ENCODE data around the gene CLCNKA. TPM values are rescaled to one million over a fixed set of nuclear protein-coding genes. Genes with fewer than 3 reads are reported as not detected.
"Not testable (repeated sequence)": the region's sequence is repeated elsewhere in the genome, so short reads cannot be mapped to it uniquely, and the experiment has no call there.

Gene CLCNKA
- total and polyA plus RNA-seq, 4 donors = not detected

- H3K9ac ChIP-seq (ENCODE audit: low read depth in 1 of 2, low read length in 2 of 2) = no peak overlapping the region
- no peaks in the 10 kb centered on the region for H3K9me3 ChIP-seq (ENCODE audit: control insufficient read depth in 4 of 4, low read length in 3 of 4)
- 85% methylated on average over 7 of the region's 7 CpGs for WGBS
- no peak overlapping the region for H3K27ac ChIP-seq (ENCODE audit: low read depth in 1 of 2, low read length in 2 of 2)
- H3K36me3 ChIP-seq (ENCODE audit: control insufficient read depth in 4 of 4, insufficient read depth in 3 of 4, low read depth in 1 of 4, low read length in 3 of 4) = no peaks in the 10 kb centered on the region
- no peak for TF ChIP-seq ATF3 (IDR thresholded peaks at IDR 0.05)
- no peak for TF ChIP-seq FOXA2 (IDR thresholded peaks at IDR 0.05)
- no peak for TF ChIP-seq NR2F2 (IDR thresholded peaks at IDR 0.05)
- TF ChIP-seq, protein P1, sequence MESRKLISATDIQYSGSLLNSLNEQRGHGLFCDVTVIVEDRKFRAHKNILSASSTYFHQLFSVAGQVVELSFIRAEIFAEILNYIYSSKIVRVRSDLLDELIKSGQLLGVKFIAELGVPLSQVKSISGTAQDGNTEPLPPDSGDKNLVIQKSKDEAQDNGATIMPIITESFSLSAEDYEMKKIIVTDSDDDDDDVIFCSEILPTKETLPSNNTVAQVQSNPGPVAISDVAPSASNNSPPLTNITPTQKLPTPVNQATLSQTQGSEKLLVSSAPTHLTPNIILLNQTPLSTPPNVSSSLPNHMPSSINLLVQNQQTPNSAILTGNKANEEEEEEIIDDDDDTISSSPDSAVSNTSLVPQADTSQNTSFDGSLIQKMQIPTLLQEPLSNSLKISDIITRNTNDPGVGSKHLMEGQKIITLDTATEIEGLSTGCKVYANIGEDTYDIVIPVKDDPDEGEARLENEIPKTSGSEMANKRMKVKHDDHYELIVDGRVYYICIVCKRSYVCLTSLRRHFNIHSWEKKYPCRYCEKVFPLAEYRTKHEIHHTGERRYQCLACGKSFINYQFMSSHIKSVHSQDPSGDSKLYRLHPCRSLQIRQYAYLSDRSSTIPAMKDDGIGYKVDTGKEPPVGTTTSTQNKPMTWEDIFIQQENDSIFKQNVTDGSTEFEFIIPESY (IDR thresholded peaks at IDR 0.05) = no peak
- no peak for TF ChIP-seq EGR1 (IDR thresholded peaks at IDR 0.05; ENCODE audit: low read depth in 2 of 2)
- TF ChIP-seq TAF1 (conservative IDR thresholded peaks at IDR 0.05) = no peak
- TF ChIP-seq GABPA (IDR thresholded peaks at IDR 0.05 in 1 of 2, conservative IDR thresholded peaks at IDR 0.05 in 1 of 2) = no peak
- no peak for TF ChIP-seq SP1 (IDR thresholded peaks at IDR 0.05)
- TF ChIP-seq YY1 (IDR thresholded peaks at IDR 0.05) = no peak
- TF ChIP-seq CTCF (IDR thresholded peaks at IDR 0.05; ENCODE audit: low read depth, low read length, missing input control) = no peak
- TF ChIP-seq RXRA (IDR thresholded peaks at IDR 0.05) = no peak
- no peak for TF ChIP-seq HNF4A (conservative IDR thresholded peaks at IDR 0.05)
- no peak for TF ChIP-seq JUND (IDR thresholded peaks at IDR 0.05)
- peaks cover 2 to 9% (median 5%) of the 10 kb centered on the region in 4 donors for H3K4me1 ChIP-seq (ENCODE audit: control insufficient read depth in 4 of 4, insufficient read depth in 4 of 4, low read length in 3 of 4)
- DNase-seq (ENCODE audit: low spot score) = no peak
- no peaks in the 10 kb centered on the region for H3K27me3 ChIP-seq (ENCODE audit: control insufficient read depth in 4 of 4, insufficient read depth in 4 of 4, low read length in 3 of 4)
- no peak overlapping the region for H3K4me3 ChIP-seq (ENCODE audit: low read depth in 1 of 3, low read length in 3 of 3)
Measured at GRCh38 chr1:16054598-16055540, 33.0 kb downstream of the CLCNKA start.

DNA sequence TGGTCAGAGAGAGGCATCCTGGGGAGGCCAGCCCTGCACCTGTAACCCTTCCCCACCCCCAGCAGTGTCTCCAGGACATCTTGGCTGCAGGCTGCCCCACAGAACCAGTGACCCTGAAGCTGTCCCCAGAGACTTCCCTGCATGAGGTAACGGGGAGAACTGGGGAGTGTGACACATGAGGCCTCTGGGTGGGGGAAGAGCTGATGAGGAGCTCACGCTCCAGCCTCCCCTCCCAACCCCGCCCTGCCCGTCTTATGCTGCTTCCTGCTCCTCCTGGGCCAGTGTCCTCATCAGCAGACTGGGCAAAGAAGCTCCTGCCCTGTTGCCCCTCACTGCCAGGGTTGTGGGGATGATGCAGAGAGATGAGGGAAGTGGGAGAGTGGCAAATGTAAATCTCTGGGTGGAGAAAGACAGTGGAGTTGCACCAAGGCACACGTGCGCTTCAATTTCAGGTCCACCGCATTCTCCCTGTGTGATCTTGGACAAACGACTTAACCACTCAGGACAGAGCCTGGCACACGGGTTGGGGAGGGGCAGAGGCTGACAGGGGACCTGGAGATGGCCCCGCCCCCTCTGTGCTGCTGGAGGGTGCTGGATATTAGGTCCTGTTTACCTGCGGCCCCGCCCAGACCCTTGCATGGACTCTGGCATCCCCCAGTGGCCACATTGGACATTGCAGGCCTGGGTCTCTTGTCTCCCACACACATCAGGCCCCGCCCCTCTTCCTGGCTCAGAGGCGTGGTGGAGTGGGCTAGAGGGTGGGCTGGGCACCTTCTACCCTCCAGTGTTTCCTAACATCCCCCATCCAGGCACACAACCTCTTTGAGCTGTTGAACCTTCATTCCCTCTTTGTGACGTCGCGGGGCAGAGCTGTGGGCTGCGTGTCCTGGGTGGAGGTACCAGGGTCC lies 34.0 kb downstream of the CLCNKA start:
- no peak overlapping the region for H3K4me3 ChIP-seq (ENCODE audit: low read depth in 1 of 3, low read length in 3 of 3)
- peaks cover 2 to 9% (median 5%) of the 10 kb centered on the region in 4 donors for H3K4me1 ChIP-seq (ENCODE audit: control insufficient read depth in 4 of 4, insufficient read depth in 4 of 4, low read length in 3 of 4)
- H3K9me3 ChIP-seq (ENCODE audit: control insufficient read depth in 4 of 4, low read length in 3 of 4) = no peaks in the 10 kb centered on the region
- no peak overlapping the region for H3K27ac ChIP-seq (ENCODE audit: low read depth in 1 of 2, low read length in 2 of 2)
- peak; percentile 92 for TF ChIP-seq CTCF (IDR thresholded peaks at IDR 0.05; ENCODE audit: low read depth, low read length, missing input control)
- TF ChIP-seq RAD21 (IDR thresholded peaks at IDR 0.05) = peak; percentile 88 to 91
- no peak for TF ChIP-seq HNF4A (conservative IDR thresholded peaks at IDR 0.05)
- WGBS = 42% methylated on average over 18 of the region's 18 CpGs
- peak; percentile 91 for DNase-seq (ENCODE audit: low spot score)
- no peak overlapping the region for H3K9ac ChIP-seq (ENCODE audit: low read depth in 1 of 2, low read length in 2 of 2)
- H3K27me3 ChIP-seq (ENCODE audit: control insufficient read depth in 4 of 4, insufficient read depth in 4 of 4, low read length in 3 of 4) = no peaks in the 10 kb centered on the region
- no peaks in the 10 kb centered on the region for H3K36me3 ChIP-seq (ENCODE audit: control insufficient read depth in 4 of 4, insufficient read depth in 3 of 4, low read depth in 1 of 4, low read length in 3 of 4)

DNA sequence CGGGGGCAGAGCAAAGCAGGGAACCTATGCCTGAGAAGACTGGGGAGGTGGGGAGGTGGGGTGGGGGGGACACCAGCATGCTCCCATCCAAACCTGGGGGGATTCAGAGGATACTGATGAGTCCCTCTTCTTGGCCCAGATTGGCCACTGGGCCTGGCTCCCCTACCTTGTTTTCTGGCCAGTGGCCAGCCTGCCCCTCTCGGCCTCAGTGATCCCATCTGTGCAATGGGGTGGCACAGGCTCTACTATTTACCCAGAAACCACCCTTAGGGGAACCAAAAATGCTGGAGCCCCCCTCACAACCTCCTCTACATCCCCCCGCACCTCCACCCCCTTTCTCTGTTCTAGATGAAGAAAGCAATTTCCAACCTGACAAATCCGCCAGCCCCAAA lies 34.7 kb downstream of the CLCNKA start:
- H3K9ac ChIP-seq (ENCODE audit: low read depth in 1 of 2, low read length in 2 of 2); DNase-seq (ENCODE audit: low spot score); H3K27ac ChIP-seq (ENCODE audit: low read depth in 1 of 2, low read length in 2 of 2); H3K4me3 ChIP-seq (ENCODE audit: low read depth in 1 of 3, low read length in 3 of 3); H3K36me3 ChIP-seq (ENCODE audit: control insufficient read depth in 4 of 4, insufficient read depth in 3 of 4, low read depth in 1 of 4, low read length in 3 of 4); H3K4me1 ChIP-seq (ENCODE audit: control insufficient read depth in 4 of 4, insufficient read depth in 4 of 4, low read length in 3 of 4); H3K27me3 ChIP-seq (ENCODE audit: control insufficient read depth in 4 of 4, insufficient read depth in 4 of 4, low read length in 3 of 4); H3K9me3 ChIP-seq (ENCODE audit: control insufficient read depth in 4 of 4, low read length in 3 of 4): not testable (repeated sequence)
- WGBS = 53% methylated on average over 4 of the region's 4 CpGs
